ENCODE data around the gene DYNLRB2. TPM values are rescaled to one million over a fixed set of nuclear protein-coding genes. Genes with fewer than 3 reads are reported as not detected.

The DYNLRB2 gene
- total RNA-seq, 2 donors from 2014 or later, result not detected

- intact Hi-C loops (cut with DNase I), result no loop called here
- H3K9me3 ChIP-seq, result no peaks in the 10 kb centered on the region
- H3K9ac ChIP-seq (ENCODE audit: low read depth in 2 of 2, low read length in 2 of 2), result no peak overlapping the region
- no peaks in the 10 kb centered on the region for H3K36me3 ChIP-seq
- no peaks in the 10 kb centered on the region for H3K4me1 ChIP-seq
- no peak for DNase-seq
- H3K27me3 ChIP-seq, result no peaks in the 10 kb centered on the region
- TF ChIP-seq CTCF (IDR thresholded peaks at IDR 0.05), result no peak
- H3K27ac ChIP-seq, result no peak overlapping the region
- H3K4me3 ChIP-seq, result no peak overlapping the region
These were observed 51.5 kb downstream of the DYNLRB2 start for GRCh38 chr16:80592273-80592672.

- intact Hi-C loops (cut with DNase I), result no loop called here
- TF ChIP-seq CTCF (IDR thresholded peaks at IDR 0.05), result no peak
- DNase-seq, result no peak
These were observed 54.0 kb downstream of the DYNLRB2 start for GRCh38 chr16:80594756-80595155.

GRCh38 chr16:80596507-80597207, 55.9 kb downstream of the DYNLRB2 start:
- Histone ChIP-seq H3K9ac (ENCODE audit: low read depth in 2 of 2, low read length in 2 of 2) (no peak overlapping the region), H3K36me3 (no peaks in the 10 kb centered on the region), H3K4me1 (no peaks in the 10 kb centered on the region), H3K27me3 (no peaks in the 10 kb centered on the region), H3K27ac (no peak overlapping the region), H3K4me3 (no peak overlapping the region), H3K9me3 (no peaks in the 10 kb centered on the region)
- no peak for DNase-seq
- intact Hi-C loops (cut with DNase I), result no loop called here
- TF ChIP-seq CTCF (IDR thresholded peaks at IDR 0.05), result no peak

More at GRCh38 chr16:80594756-80595155, 54.0 kb downstream of the DYNLRB2 start:
- Histone ChIP-seq H3K27me3 (no peaks in the 10 kb centered on the region), H3K4me1 (no peaks in the 10 kb centered on the region), H3K4me3 (no peak overlapping the region), H3K9ac (ENCODE audit: low read depth in 2 of 2, low read length in 2 of 2) (no peak overlapping the region), H3K36me3 (no peaks in the 10 kb centered on the region), H3K27ac (no peak overlapping the region), H3K9me3 (no peaks in the 10 kb centered on the region)

- Histone ChIP-seq H3K27me3 (no peaks in the 10 kb centered on the region), H3K4me1 (no peaks in the 10 kb centered on the region), H3K9me3 (no peaks in the 10 kb centered on the region), H3K4me3 (no peak overlapping the region), H3K9ac (ENCODE audit: low read depth in 2 of 2, low read length in 2 of 2) (no peak overlapping the region), H3K36me3 (no peaks in the 10 kb centered on the region), H3K27ac (no peak overlapping the region)
- intact Hi-C loops (cut with DNase I), result no loop called here
- no peak for TF ChIP-seq CTCF (IDR thresholded peaks at IDR 0.05)
- DNase-seq, result no peak
These were observed 58.7 kb downstream of the DYNLRB2 start for GRCh38 chr16:80599466-80599865.
